Measurements from ENCODE around the gene RNF152.

Gene RNF152

GRCh38 chr18:61855449-61856378 lies 37.1 kb downstream of the RNF152 start:
- no peak for TF ChIP-seq CTCF (IDR thresholded peaks at IDR 0.05; ENCODE audit: low read depth, low read length)
- no peak for DNase-seq (ENCODE audit: extremely low read depth, low read depth)

DNA sequence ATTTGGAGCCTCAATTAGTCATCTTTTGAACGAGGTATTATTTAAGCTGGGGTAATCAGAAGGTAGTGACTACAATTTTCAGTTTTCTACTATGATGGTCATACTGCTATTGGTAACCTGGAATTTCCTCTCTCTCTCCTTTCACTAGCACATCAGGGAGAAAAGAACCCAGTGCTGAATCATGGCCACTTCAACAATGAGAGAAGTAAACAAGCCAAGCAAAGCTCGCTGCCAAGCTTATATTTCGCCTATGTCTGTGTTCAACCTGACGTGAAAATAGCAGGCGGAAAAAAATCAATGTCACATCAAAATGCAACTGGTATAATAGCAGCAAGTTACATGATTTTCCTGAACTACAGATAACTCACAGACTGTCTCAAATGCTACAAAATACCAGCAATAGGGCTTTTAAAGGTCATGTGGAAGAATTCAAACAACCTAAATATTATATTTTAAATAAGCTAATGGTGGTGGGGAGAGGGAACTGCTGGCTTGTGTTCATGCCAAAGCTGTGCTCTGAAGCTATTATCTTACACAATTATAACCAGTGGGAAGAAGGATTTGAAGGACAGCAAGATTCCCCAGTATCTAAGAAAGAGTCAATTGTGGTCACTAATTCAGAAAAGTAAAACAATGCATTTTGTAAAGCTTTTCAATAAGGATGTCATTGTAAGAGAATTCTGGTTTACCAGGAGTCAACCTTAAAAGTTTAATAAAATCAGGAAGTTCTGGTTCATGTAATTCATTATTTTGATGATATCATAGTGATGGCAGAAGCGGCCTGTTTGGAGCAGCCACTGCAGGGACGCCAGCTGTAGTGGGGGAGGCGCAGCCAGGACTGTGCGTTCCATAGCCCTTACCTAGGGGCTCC lies 38.0 kb downstream of the RNF152 start:
- DNase-seq (ENCODE audit: extremely low read depth, low read depth), result no peak
- no peak for TF ChIP-seq CTCF (IDR thresholded peaks at IDR 0.05; ENCODE audit: low read depth, low read length)

- TF ChIP-seq CTCF (IDR thresholded peaks at IDR 0.05; ENCODE audit: low read depth, low read length), result no peak
- no peak for DNase-seq (ENCODE audit: extremely low read depth, low read depth)
These were observed 39.0 kb downstream of the RNF152 start for GRCh38 chr18:61853855-61854254.

DNA sequence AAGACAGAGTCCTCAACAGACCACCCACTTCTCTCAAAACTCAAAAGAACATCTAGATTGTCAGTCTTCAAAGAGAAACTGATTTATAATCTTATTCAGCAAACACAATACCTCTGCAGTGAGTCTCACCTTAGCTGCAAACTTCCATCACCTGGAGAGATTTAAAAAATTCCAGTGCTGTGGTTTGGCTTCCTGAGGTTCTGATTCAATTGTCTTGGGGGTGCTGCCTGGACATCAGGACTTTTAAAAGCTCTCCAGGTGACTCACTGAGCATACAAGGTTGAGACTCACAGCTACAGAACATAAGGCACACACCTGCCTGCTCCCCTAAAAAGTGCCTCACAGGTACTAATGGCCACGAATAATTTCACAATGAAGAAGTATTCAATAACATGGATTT lies 40.3 kb downstream of the RNF152 start:
- no peak for DNase-seq (ENCODE audit: extremely low read depth, low read depth)
- TF ChIP-seq CTCF (IDR thresholded peaks at IDR 0.05; ENCODE audit: low read depth, low read length), result no peak

DNA sequence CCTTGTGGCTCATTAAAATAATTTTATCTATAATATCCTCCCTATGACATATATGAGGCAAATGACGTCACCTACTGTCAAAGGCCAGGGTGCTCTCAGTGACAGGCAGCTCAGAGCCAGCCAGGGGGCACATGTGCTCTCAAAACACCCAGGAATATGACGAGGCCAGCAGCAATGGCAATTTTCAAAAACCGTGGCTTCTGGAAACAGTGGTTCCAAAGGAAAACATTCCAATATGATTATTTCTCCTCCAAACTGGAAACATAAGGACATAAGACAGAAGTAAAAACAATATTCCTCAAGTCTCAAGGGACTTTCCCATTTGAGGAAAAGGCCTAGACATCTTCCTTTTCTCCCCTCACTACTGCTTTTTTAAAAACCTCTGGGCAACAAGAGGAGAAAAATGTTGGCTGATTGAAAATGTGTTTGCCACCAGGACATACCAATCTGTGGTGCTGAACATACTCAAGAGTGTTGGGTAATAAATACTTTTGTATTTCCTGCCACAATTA lies 40.8 kb downstream of the RNF152 start:
- DNase-seq (ENCODE audit: extremely low read depth, low read depth), result peak; percentile 24
- TF ChIP-seq CTCF (IDR thresholded peaks at IDR 0.05; ENCODE audit: low read depth, low read length), result peak; percentile 15

- no peak for DNase-seq (ENCODE audit: extremely low read depth, low read depth)
- TF ChIP-seq CTCF (IDR thresholded peaks at IDR 0.05; ENCODE audit: low read depth, low read length), result no peak
These were observed 41.5 kb downstream of the RNF152 start for GRCh38 chr18:61851279-61851678.
